Loucy (cell line): Measurements from ENCODE around the gene TTLL3.

Source experiments
- CTCF ChIP-seq: fragments of 200-600 bp; sonication (generic); conservative IDR thresholded peaks from 2 replicates; pipeline ENCODE4 v1.5.1; 2014; ENCODE audit warnings: mild to moderate bottlenecking, antibody characterized with exemption, low read length
- EZH2phosphoT487 ChIP-seq: fragments of 200-600 bp; IDR thresholded peaks from 2 replicates; pipeline ENCODE4 v1.6.1; 2018; ENCODE audit warnings: antibody characterized with exemption, mild to moderate bottlenecking, moderate library complexity, borderline replicate concordance

GRCh38 chr3:9794400-9794799, 15.7 kb upstream of the TTLL3 start:
- TF ChIP-seq CTCF: no peak
- TF ChIP-seq EZH2phosphoT487: no peak
